Smooth muscle cell (in vitro differentiated cells): ENCODE measurements around the gene NMBR. TPM values are rescaled to one million over a fixed set of nuclear protein-coding genes. Genes with fewer than 3 reads are reported as not detected.

Source experiments
- DNase-seq: peaks from one replicate; lab custom pipeline; 2025; ENCODE audit not compliant: unreplicated experiment; lab: John Stamatoyannopoulos, UW
- H2AFZ ChIP-seq: fragments of 200-600 bp; sonication (generic); 2 replicates; pipeline ENCODE4 v1.6.0; 2016; ENCODE audit warnings: antibody characterized with exemption, low read depth, mild to moderate bottlenecking
- H3F3A ChIP-seq: fragments of 200-600 bp; sonication (generic); 2 replicates; pipeline ENCODE4 v1.6.0; 2017; ENCODE audit warnings: antibody characterized with exemption, low read depth
- H3K27ac ChIP-seq: fragments of 200-600 bp; sonication (generic); 2 replicates; pipeline ENCODE4 v1.5.1; 2016; ENCODE audit warnings: low read depth, mild to moderate bottlenecking
- H3K27me3 ChIP-seq: fragments of 200-600 bp; sonication (generic); 2 replicates; pipeline ENCODE4 v1.6.1; 2016; ENCODE audit warnings: low read depth, mild to moderate bottlenecking
- H3K36me3 ChIP-seq: fragments of 200-600 bp; sonication (generic); 2 replicates; pipeline ENCODE4 v1.5.1; 2016; ENCODE audit warnings: low read depth
- H3K4me1 ChIP-seq: fragments of 200-600 bp; sonication (generic); 2 replicates; pipeline ENCODE4 v1.5.1; 2016; ENCODE audit warnings: low read depth
- H3K4me2 ChIP-seq: fragments of 200-600 bp; sonication (generic); 2 replicates; pipeline ENCODE4 v1.6.0; 2016; ENCODE audit warnings: mild to moderate bottlenecking
- H3K4me3 ChIP-seq: fragments of 200-600 bp; sonication (generic); 2 replicates; pipeline ENCODE4 v1.5.1; 2016; ENCODE audit warnings: mild to moderate bottlenecking
- H3K79me2 ChIP-seq: fragments of 200-600 bp; sonication (generic); 2 replicates; pipeline ENCODE4 v1.6.0; 2016; ENCODE audit warnings: low read depth, mild to moderate bottlenecking
- H3K9ac ChIP-seq: fragments of 200-600 bp; sonication (generic); 2 replicates; pipeline ENCODE4 v1.6.0; 2016; ENCODE audit warnings: low read depth
- H3K9me3 ChIP-seq: fragments of 200-600 bp; sonication (generic); replicated peaks from 2 replicates; pipeline ENCODE4 v1.5.1; 2016; ENCODE audit warnings: low read depth
- H4K20me1 ChIP-seq: fragments of 200-600 bp; sonication (generic); 2 replicates; pipeline ENCODE4 v1.6.0; 2016; ENCODE audit warnings: low read depth
- CTCF ChIP-seq: fragments of 200-600 bp; sonication (generic); IDR thresholded peaks from 2 replicates; pipeline ENCODE4 v1.5.1; 2017; ENCODE audit warnings: borderline replicate concordance, mild to moderate bottlenecking, antibody characterized with exemption; ENCODE audit not compliant: insufficient read depth, poor library complexity, severe bottlenecking
- WGBS: methylation state at CpG from one replicate; pipeline ENCODE4 v1.1.7; 2016; ENCODE audit warnings: low lambda C conversion rate; 5-methylcytosine and 5-hydroxymethylcytosine counted together
- polyA plus RNA-seq: library from polyadenylated mRNA; unstranded; fragments of >200 nt; fragmentation: Nextera tagmentation; extraction: Ambion mirVana; gene quantifications from 2 replicates; pipeline ENCODE4 v1.2.1, GENCODE V29; 2016
- total RNA-seq: library from RNA; depleted of rRNA; stranded (reverse); fragments of >200 nt; gene quantifications from 2 replicates; pipeline ENCODE4 v1.2.3, GENCODE V29; 2014

NMBR gene
- total and polyA plus RNA-seq, 2 experiments from 2014 or later = not detected

DNA sequence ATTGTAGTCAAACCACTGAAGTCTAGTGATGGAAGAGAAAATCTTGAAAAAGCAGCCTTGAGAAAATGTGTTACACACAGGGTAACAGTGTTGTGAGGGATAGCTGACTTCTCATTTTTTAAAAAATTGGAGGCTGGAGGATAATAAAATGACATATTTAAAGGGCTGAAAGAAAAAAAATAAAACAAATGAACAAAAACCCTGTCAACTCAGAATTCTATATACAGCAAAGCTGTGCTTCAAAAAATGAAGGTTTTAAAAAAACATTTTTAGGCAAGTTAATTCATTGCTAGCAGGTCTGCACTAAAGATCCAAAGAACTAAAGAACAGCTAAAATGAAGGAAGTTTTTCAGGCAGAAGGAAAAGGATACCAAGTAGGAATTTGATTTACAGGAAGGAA is 31.2 kb upstream of the NMBR start:
- Histone ChIP-seq H3K9ac (no peak overlapping the region), H3F3A (no peaks in the 10 kb centered on the region), H3K27ac (no peak overlapping the region), H3K9me3 (no peaks in the 10 kb centered on the region), H3K4me1 (no peaks in the 10 kb centered on the region), H3K27me3 (no peaks in the 10 kb centered on the region), H3K4me3 (no peak overlapping the region), H3K4me2 (no peak overlapping the region), H2AFZ (no peak overlapping the region), H3K79me2 (no peaks in the 10 kb centered on the region), H4K20me1 (no peaks in the 10 kb centered on the region), H3K36me3 (peaks cover 11% of the 10 kb centered on the region)
- no peak for TF ChIP-seq CTCF
- DNase-seq = no peak

- no peak for DNase-seq
- H3K79me2 ChIP-seq = no peaks in the 10 kb centered on the region
- H3F3A ChIP-seq = no peaks in the 10 kb centered on the region
- H2AFZ ChIP-seq = no peak overlapping the region
- H3K4me2 ChIP-seq = no peak overlapping the region
- H3K27ac ChIP-seq = no peak overlapping the region
- no peaks in the 10 kb centered on the region for H3K4me1 ChIP-seq
- peaks cover 17% of the 10 kb centered on the region for H3K36me3 ChIP-seq
- no peaks in the 10 kb centered on the region for H4K20me1 ChIP-seq
- H3K9me3 ChIP-seq = no peaks in the 10 kb centered on the region
- WGBS = 96% methylated on average over 6 of the region's 6 CpGs
- no peak overlapping the region for H3K9ac ChIP-seq
- no peak overlapping the region for H3K4me3 ChIP-seq
- TF ChIP-seq CTCF = no peak
- H3K27me3 ChIP-seq = no peaks in the 10 kb centered on the region
Observed at GRCh38 chr6:142174703-142175102, 27.8 kb upstream of the NMBR start.

DNA sequence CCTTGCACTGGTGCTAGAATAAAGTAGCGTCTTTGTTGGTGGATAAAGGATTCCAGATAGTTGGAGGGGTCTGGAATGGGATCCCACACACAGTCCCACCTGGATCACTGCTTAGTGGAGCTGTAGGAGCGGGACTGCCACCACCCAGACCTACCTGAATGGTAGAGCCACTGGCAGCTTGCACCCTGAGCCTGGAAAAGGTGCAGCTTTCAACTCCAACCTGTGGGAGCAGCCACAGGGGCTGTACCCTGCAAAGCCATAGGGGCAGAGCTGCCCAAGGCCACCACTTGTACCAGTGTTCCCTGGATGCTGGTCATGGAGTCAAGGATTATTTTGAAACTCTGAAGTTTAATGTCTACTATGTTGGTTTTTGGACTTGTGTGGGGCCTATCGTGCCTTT is 27.1 kb upstream of the NMBR start:
- Histone ChIP-seq H3K4me1 (no peaks in the 10 kb centered on the region), H4K20me1 (no peaks in the 10 kb centered on the region), H3K4me3 (no peak overlapping the region), H3F3A (no peaks in the 10 kb centered on the region), H3K27me3 (no peaks in the 10 kb centered on the region), H2AFZ (no peak overlapping the region), H3K9me3 (no peaks in the 10 kb centered on the region), H3K4me2 (no peak overlapping the region), H3K27ac (no peak overlapping the region), H3K36me3 (peaks cover 14% of the 10 kb centered on the region), H3K9ac (no peak overlapping the region), H3K79me2 (no peaks in the 10 kb centered on the region)
- TF ChIP-seq CTCF = no peak
- no peak for DNase-seq
- 100% methylated on average over 3 of the region's 3 CpGs for WGBS

DNA sequence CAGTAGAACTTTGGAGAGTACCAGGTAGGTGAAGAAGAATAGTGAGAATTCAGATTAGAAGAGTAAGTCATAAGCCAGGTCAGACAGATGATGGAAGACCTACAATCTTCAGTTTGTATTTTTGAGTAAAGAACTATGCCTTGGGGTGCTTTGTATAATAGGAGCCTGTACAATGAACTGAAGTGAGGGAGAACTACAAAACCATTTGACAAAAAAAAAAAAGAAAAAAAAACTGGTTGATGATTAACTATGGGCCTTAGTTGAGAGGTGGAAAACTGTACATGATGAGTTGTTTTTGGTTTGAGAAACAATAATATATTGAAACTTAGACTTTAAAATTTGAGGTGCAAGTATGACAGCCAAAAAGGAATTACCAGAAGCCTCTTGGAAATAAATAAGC is 25.8 kb upstream of the NMBR start:
- Histone ChIP-seq H3K4me3 (no peak overlapping the region), H3K4me2 (no peak overlapping the region), H3K9ac (no peak overlapping the region), H3F3A (no peaks in the 10 kb centered on the region), H3K9me3 (no peaks in the 10 kb centered on the region), H3K79me2 (no peaks in the 10 kb centered on the region), H2AFZ (no peak overlapping the region), H3K4me1 (no peaks in the 10 kb centered on the region), H3K36me3 (peaks cover 14% of the 10 kb centered on the region), H3K27ac (no peak overlapping the region), H4K20me1 (no peaks in the 10 kb centered on the region), H3K27me3 (no peaks in the 10 kb centered on the region)
- DNase-seq = no peak
- no peak for TF ChIP-seq CTCF
